Measurements from ENCODE around the gene PSME1.
A peak's percentile ranks its signal among the peaks of the same experiment; 100 is the strongest.
"Not testable (repeated sequence)": the region's sequence is repeated elsewhere in the genome, so short reads cannot be mapped to it uniquely, and the experiment has no call there.

PSME1 gene

GRCh38 chr14:24105609-24106239 lies 30.3 kb upstream of the PSME1 start:
- not testable (repeated sequence) for DNase-seq; H3K9me3 ChIP-seq (ENCODE audit: control insufficient read depth, low read length); H3K4me1 ChIP-seq (ENCODE audit: control insufficient read depth, insufficient read depth, low read length, poor library complexity, severe bottlenecking); H3K27ac ChIP-seq (ENCODE audit: insufficient read depth, low read length, poor library complexity, severe bottlenecking); H3K27me3 ChIP-seq (replicated peaks; ENCODE audit: control insufficient read depth, insufficient read depth, low read length, poor library complexity, severe bottlenecking); H3K4me3 ChIP-seq (ENCODE audit: insufficient read depth, low read depth, low read length, poor library complexity, severe bottlenecking)
- peaks cover 12% of the 10 kb centered on the region for H3K36me3 ChIP-seq (ENCODE audit: control insufficient read depth, insufficient read depth, low read length)

GRCh38 chr14:24106672-24107271 lies 29.2 kb upstream of the PSME1 start:
- H3K9me3 ChIP-seq (ENCODE audit: control insufficient read depth, low read length), result no peaks in the 10 kb centered on the region
- no peak overlapping the region for H3K4me3 ChIP-seq (ENCODE audit: insufficient read depth, low read depth, low read length, poor library complexity, severe bottlenecking)
- DNase-seq, result no peak
- H3K4me1 ChIP-seq (ENCODE audit: control insufficient read depth, insufficient read depth, low read length, poor library complexity, severe bottlenecking), result peaks cover 8% of the 10 kb centered on the region
- no peaks in the 10 kb centered on the region for H3K27me3 ChIP-seq (replicated peaks; ENCODE audit: control insufficient read depth, insufficient read depth, low read length, poor library complexity, severe bottlenecking)
- H3K36me3 ChIP-seq (ENCODE audit: control insufficient read depth, insufficient read depth, low read length), result peaks cover 12% of the 10 kb centered on the region
- H3K27ac ChIP-seq (ENCODE audit: insufficient read depth, low read length, poor library complexity, severe bottlenecking), result no peak overlapping the region

GRCh38 chr14:24108336-24108874 lies 27.6 kb upstream of the PSME1 start:
- peaks cover 5% of the 10 kb centered on the region for H3K36me3 ChIP-seq (ENCODE audit: control insufficient read depth, insufficient read depth, low read length)
- no peak overlapping the region for H3K4me3 ChIP-seq (ENCODE audit: insufficient read depth, low read depth, low read length, poor library complexity, severe bottlenecking)
- no peaks in the 10 kb centered on the region for H3K9me3 ChIP-seq (ENCODE audit: control insufficient read depth, low read length)
- no peak for DNase-seq
- H3K4me1 ChIP-seq (ENCODE audit: control insufficient read depth, insufficient read depth, low read length, poor library complexity, severe bottlenecking), result peaks cover 8% of the 10 kb centered on the region
- H3K27me3 ChIP-seq (replicated peaks; ENCODE audit: control insufficient read depth, insufficient read depth, low read length, poor library complexity, severe bottlenecking), result no peaks in the 10 kb centered on the region
- H3K27ac ChIP-seq (ENCODE audit: insufficient read depth, low read length, poor library complexity, severe bottlenecking), result peak overlapping the region; percentile 53

- Histone ChIP-seq H3K9me3 (ENCODE audit: control insufficient read depth, low read length) (no peaks in the 10 kb centered on the region), H3K4me3 (ENCODE audit: insufficient read depth, low read depth, low read length, poor library complexity, severe bottlenecking) (no peak overlapping the region), H3K27ac (ENCODE audit: insufficient read depth, low read length, poor library complexity, severe bottlenecking) (no peak overlapping the region), H3K36me3 (ENCODE audit: control insufficient read depth, insufficient read depth, low read length) (no peaks in the 10 kb centered on the region), H3K4me1 (ENCODE audit: control insufficient read depth, insufficient read depth, low read length, poor library complexity, severe bottlenecking) (peaks cover 8% of the 10 kb centered on the region), H3K27me3 (replicated peaks; ENCODE audit: control insufficient read depth, insufficient read depth, low read length, poor library complexity, severe bottlenecking) (no peaks in the 10 kb centered on the region)
- no peak for DNase-seq
These were observed 25.9 kb upstream of the PSME1 start for GRCh38 chr14:24110060-24110459.

GRCh38 chr14:24110523-24110922 lies 25.5 kb upstream of the PSME1 start:
- no peak overlapping the region for H3K4me3 ChIP-seq (ENCODE audit: insufficient read depth, low read depth, low read length, poor library complexity, severe bottlenecking)
- H3K36me3 ChIP-seq (ENCODE audit: control insufficient read depth, insufficient read depth, low read length), result no peaks in the 10 kb centered on the region
- peaks cover 9% of the 10 kb centered on the region for H3K4me1 ChIP-seq (ENCODE audit: control insufficient read depth, insufficient read depth, low read length, poor library complexity, severe bottlenecking)
- no peak overlapping the region for H3K27ac ChIP-seq (ENCODE audit: insufficient read depth, low read length, poor library complexity, severe bottlenecking)
- no peaks in the 10 kb centered on the region for H3K27me3 ChIP-seq (replicated peaks; ENCODE audit: control insufficient read depth, insufficient read depth, low read length, poor library complexity, severe bottlenecking)
- H3K9me3 ChIP-seq (ENCODE audit: control insufficient read depth, low read length), result no peaks in the 10 kb centered on the region
- no peak for DNase-seq

GRCh38 chr14:24113379-24113800 lies 22.6 kb upstream of the PSME1 start:
- Histone ChIP-seq H3K27ac (ENCODE audit: insufficient read depth, low read length, poor library complexity, severe bottlenecking) (peak overlapping the region; percentile 98), H3K4me3 (ENCODE audit: insufficient read depth, low read depth, low read length, poor library complexity, severe bottlenecking) (peak overlapping the region; percentile 69), H3K36me3 (ENCODE audit: control insufficient read depth, insufficient read depth, low read length) (peaks cover 8% of the 10 kb centered on the region), H3K4me1 (ENCODE audit: control insufficient read depth, insufficient read depth, low read length, poor library complexity, severe bottlenecking) (peaks cover 19% of the 10 kb centered on the region), H3K9me3 (ENCODE audit: control insufficient read depth, low read length) (no peaks in the 10 kb centered on the region), H3K27me3 (replicated peaks; ENCODE audit: control insufficient read depth, insufficient read depth, low read length, poor library complexity, severe bottlenecking) (no peaks in the 10 kb centered on the region)
- DNase-seq, result no peak

GRCh38 chr14:24113801-24114531 lies 22.0 kb upstream of the PSME1 start:
- Histone ChIP-seq H3K27ac (ENCODE audit: insufficient read depth, low read length, poor library complexity, severe bottlenecking) (peak overlapping the region; percentile 98), H3K36me3 (ENCODE audit: control insufficient read depth, insufficient read depth, low read length) (peaks cover 14% of the 10 kb centered on the region), H3K27me3 (replicated peaks; ENCODE audit: control insufficient read depth, insufficient read depth, low read length, poor library complexity, severe bottlenecking) (no peaks in the 10 kb centered on the region), H3K4me3 (ENCODE audit: insufficient read depth, low read depth, low read length, poor library complexity, severe bottlenecking) (peak overlapping the region; percentile 69), H3K9me3 (ENCODE audit: control insufficient read depth, low read length) (no peaks in the 10 kb centered on the region), H3K4me1 (ENCODE audit: control insufficient read depth, insufficient read depth, low read length, poor library complexity, severe bottlenecking) (peaks cover 15% of the 10 kb centered on the region)
- peak; percentile 64 to 79 (median 75) for DNase-seq

GRCh38 chr14:24114532-24115421 lies 21.2 kb upstream of the PSME1 start, which contains the start of the genes DCAF11 and NRL:
Gene DCAF11, plus strand, starts transcription at chr14:24114777. Its CDS starts 818 bp downstream, at chr14:24115595.
Gene NRL, minus strand, starts transcription at chr14:24114949. Its CDS starts 32,101 bp downstream, at chr14:24082848.
- Histone ChIP-seq H3K4me3 (ENCODE audit: insufficient read depth, low read depth, low read length, poor library complexity, severe bottlenecking) (peak within 1 kb of the TSS; percentile 69), H3K27me3 (replicated peaks; ENCODE audit: control insufficient read depth, insufficient read depth, low read length, poor library complexity, severe bottlenecking) (no peaks in the 10 kb centered on the region), H3K36me3 (ENCODE audit: control insufficient read depth, insufficient read depth, low read length) (peaks cover 22% of the 10 kb centered on the region), H3K9me3 (ENCODE audit: control insufficient read depth, low read length) (no peaks in the 10 kb centered on the region), H3K4me1 (ENCODE audit: control insufficient read depth, insufficient read depth, low read length, poor library complexity, severe bottlenecking) (peaks cover 12% of the 10 kb centered on the region), H3K27ac (ENCODE audit: insufficient read depth, low read length, poor library complexity, severe bottlenecking) (peak within 1 kb of the TSS; percentile 98)
- DNase-seq, result peak; percentile 97 to 98 (median 98)

GRCh38 chr14:24115422-24116127 lies 20.4 kb upstream of the PSME1 start:
- H3K36me3 ChIP-seq (ENCODE audit: control insufficient read depth, insufficient read depth, low read length), result peaks cover 28% of the 10 kb centered on the region
- H3K27me3 ChIP-seq (replicated peaks; ENCODE audit: control insufficient read depth, insufficient read depth, low read length, poor library complexity, severe bottlenecking), result no peaks in the 10 kb centered on the region
- H3K4me3 ChIP-seq (ENCODE audit: insufficient read depth, low read depth, low read length, poor library complexity, severe bottlenecking), result peak overlapping the region; percentile 69
- peaks cover 12% of the 10 kb centered on the region for H3K4me1 ChIP-seq (ENCODE audit: control insufficient read depth, insufficient read depth, low read length, poor library complexity, severe bottlenecking)
- peak overlapping the region; percentile 98 for H3K27ac ChIP-seq (ENCODE audit: insufficient read depth, low read length, poor library complexity, severe bottlenecking)
- H3K9me3 ChIP-seq (ENCODE audit: control insufficient read depth, low read length), result no peaks in the 10 kb centered on the region
- DNase-seq, result no peak

All from effector memory CD4-positive, alpha-beta T cell (primary cell).